Neural crest cell (in vitro differentiated cells): Measurements from ENCODE around the gene SAP30BP. TPM values are rescaled to one million over a fixed set of nuclear protein-coding genes. Genes with fewer than 3 reads are reported as not detected.

Experiments
- DNase-seq: peaks from one replicate; pipeline ENCODE4 v3.0.0; 2021; ENCODE audit warnings: low read depth, mixed read lengths, low spot score
- H3K27ac Mint-ChIP-seq: one replicate; pipeline ENCODE4 v1.8.0; 2021; ENCODE audit warnings: mild to moderate bottlenecking, mixed read lengths; ENCODE audit not compliant: unreplicated experiment
- H3K27me3 Mint-ChIP-seq: 2 replicates; pipeline ENCODE4 v1.8.0; 2021; ENCODE audit warnings: low read depth, mild to moderate bottlenecking, mixed read lengths
- H3K36me3 Mint-ChIP-seq: 2 replicates; pipeline ENCODE4 v1.8.0; 2021; ENCODE audit warnings: low read depth, mild to moderate bottlenecking, mixed read lengths
- H3K4me1 Mint-ChIP-seq: 2 replicates; pipeline ENCODE4 v1.8.0; 2021; ENCODE audit warnings: mixed read lengths
- H3K4me3 Mint-ChIP-seq: one replicate; pipeline ENCODE4 v1.8.0; 2021; ENCODE audit warnings: mild to moderate bottlenecking, mixed read lengths
- H3K9me3 Mint-ChIP-seq: 2 replicates; pipeline ENCODE4 v1.8.0; 2021; ENCODE audit warnings: mixed read lengths
- total RNA-seq: library from RNA; stranded (reverse); gene quantifications from 2 replicates; pipeline ENCODE4 v1.2.1, GENCODE V29; 2021
- TF ChIP-seq, protein P1 (sequence below): fragments of 200-600 bp; sonication (generic); conservative IDR thresholded peaks from 2 replicates; pipeline ENCODE4 v1.5.0; 2021; ENCODE audit warnings: antibody characterized with exemption, mild to moderate bottlenecking

SAP30BP gene
- total RNA-seq, 1 donor from 2014 or later, result 113 TPM

DNA sequence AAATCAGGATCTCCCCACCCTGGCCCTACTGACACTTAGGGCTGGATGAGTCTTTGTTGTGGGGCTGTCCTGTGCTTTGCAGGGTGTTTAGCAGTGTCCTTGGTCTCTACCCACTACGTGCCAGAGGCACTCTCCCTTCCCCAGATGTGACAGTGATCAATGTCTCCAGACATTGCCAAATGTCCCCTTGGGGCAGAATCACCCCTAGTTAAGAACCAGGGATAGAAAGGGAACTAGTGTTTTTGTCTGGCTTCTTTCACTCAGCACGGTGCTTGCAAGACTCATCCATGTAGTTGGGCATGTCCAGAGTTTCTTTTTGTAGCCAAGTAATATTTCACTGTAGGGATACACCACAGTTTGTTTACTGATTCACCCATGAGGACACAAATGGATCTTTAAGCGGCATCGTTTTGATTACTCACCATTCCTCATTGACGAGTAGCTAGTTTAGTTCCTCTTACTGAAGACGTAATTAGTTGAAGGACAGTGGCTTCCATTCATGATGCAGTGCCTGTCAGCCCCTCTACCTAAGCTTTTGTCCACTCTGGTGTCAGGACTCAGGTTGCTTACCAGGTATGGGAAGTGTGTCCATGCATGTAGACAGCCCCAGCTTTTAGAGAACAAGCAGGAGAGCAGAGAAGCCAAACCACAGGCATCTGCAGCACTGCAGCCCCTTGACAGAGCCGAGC is 28.1 kb downstream of the SAP30BP start:
- peaks cover 53% of the 10 kb centered on the region for H3K4me1 Mint-ChIP-seq
- DNase-seq, result no peak
- H3K4me3 Mint-ChIP-seq, result peak overlapping the region; percentile 9
- TF ChIP-seq, protein P1, sequence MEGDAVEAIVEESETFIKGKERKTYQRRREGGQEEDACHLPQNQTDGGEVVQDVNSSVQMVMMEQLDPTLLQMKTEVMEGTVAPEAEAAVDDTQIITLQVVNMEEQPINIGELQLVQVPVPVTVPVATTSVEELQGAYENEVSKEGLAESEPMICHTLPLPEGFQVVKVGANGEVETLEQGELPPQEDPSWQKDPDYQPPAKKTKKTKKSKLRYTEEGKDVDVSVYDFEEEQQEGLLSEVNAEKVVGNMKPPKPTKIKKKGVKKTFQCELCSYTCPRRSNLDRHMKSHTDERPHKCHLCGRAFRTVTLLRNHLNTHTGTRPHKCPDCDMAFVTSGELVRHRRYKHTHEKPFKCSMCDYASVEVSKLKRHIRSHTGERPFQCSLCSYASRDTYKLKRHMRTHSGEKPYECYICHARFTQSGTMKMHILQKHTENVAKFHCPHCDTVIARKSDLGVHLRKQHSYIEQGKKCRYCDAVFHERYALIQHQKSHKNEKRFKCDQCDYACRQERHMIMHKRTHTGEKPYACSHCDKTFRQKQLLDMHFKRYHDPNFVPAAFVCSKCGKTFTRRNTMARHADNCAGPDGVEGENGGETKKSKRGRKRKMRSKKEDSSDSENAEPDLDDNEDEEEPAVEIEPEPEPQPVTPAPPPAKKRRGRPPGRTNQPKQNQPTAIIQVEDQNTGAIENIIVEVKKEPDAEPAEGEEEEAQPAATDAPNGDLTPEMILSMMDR, result no peak
- H3K27me3 Mint-ChIP-seq, result no peaks in the 10 kb centered on the region
- H3K36me3 Mint-ChIP-seq, result peaks cover 8% of the 10 kb centered on the region
- no peak overlapping the region for H3K27ac Mint-ChIP-seq
- no peaks in the 10 kb centered on the region for H3K9me3 Mint-ChIP-seq

DNA sequence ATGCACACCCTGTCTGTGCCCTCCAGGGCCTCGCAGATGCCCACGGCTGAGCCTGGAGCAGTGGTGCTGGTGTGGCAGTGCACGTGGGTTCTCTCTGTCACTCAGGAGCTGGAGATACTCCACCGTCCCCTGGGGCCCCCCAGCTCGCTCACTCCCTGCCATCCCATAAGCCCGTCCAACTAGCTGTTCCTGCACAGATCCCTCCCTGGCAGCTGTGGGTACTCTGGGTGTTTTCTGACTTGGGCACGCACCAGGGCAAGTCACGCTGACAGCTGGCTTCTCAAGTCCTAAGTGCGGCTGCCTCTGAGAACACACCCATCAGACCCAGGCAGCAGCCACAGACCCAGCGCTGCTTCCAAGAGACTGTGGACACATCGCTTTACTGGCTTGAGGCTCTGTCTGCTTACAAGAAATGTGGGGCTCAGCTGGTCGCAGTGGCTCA is 28.7 kb downstream of the SAP30BP start:
- Mint-ChIP-seq H3K4me3 (no peak overlapping the region), H3K36me3 (peaks cover 11% of the 10 kb centered on the region), H3K27me3 (no peaks in the 10 kb centered on the region), H3K4me1 (peaks cover 53% of the 10 kb centered on the region), H3K9me3 (no peaks in the 10 kb centered on the region), H3K27ac (no peak overlapping the region)
- TF ChIP-seq, protein P1, result no peak
- DNase-seq, result no peak

DNA sequence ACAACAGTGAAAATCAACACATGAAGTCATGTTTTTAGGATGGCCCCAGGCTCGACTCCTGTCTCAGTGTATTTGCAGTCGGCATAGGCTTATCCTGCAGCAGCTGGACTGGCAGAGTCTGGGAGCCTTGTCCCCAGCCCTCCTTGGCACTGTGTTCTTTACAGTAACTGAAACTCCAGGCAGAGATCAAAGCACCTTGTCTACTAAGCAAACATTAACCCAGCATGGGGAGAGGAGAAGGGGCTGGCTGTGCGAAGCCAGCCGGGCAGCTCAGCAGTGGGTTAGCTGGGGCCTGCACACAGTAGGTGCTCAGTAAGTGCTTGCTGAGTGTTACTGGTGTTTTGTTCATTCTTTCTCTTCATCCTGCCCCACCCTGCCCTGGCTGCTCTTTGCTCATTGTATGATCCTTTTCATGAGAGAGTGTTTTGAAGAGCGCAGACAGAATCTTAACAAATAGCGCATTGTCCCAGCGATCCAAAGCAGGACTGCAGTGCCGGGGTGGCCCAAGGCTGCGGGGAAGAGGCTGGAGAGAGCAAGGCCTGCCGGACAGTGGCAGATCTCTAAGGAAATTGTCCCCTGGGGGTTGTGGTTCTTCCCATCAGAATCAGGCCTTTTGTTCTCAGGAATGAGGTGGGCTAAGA is 30.6 kb downstream of the SAP30BP start:
- Mint-ChIP-seq H3K4me1 (peaks cover 41% of the 10 kb centered on the region), H3K4me3 (peak overlapping the region; percentile 13), H3K27ac (peak overlapping the region; percentile 17), H3K27me3 (no peaks in the 10 kb centered on the region), H3K9me3 (no peaks in the 10 kb centered on the region), H3K36me3 (peaks cover 18% of the 10 kb centered on the region)
- peak; percentile 36 for DNase-seq
- TF ChIP-seq, protein P1, result no peak

DNA sequence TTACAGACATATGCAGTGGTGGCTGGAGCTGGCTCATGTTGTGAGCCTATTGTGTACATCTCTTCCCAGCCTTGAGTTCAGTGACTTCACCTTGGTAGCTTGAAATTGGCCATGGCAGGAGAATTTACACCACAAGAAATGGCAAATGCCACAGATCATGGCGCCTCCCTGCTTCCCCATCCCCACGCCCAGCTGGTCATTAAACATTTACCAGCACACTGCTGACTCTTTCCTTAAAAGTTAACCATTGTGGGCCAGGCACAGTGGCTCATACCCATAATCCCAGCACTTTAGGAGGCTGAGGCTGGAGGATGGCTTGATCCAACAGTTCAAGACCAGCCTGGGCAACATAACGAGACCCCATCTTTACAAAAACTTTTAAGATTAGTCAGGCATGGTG is 31.5 kb downstream of the SAP30BP start:
- Mint-ChIP-seq H3K27me3 (no peaks in the 10 kb centered on the region), H3K36me3 (peaks cover 18% of the 10 kb centered on the region), H3K27ac (peak overlapping the region; percentile 35), H3K4me1 (peaks cover 37% of the 10 kb centered on the region), H3K9me3 (no peaks in the 10 kb centered on the region), H3K4me3 (no peak overlapping the region)
- DNase-seq, result no peak
- TF ChIP-seq, protein P1, result no peak

DNA sequence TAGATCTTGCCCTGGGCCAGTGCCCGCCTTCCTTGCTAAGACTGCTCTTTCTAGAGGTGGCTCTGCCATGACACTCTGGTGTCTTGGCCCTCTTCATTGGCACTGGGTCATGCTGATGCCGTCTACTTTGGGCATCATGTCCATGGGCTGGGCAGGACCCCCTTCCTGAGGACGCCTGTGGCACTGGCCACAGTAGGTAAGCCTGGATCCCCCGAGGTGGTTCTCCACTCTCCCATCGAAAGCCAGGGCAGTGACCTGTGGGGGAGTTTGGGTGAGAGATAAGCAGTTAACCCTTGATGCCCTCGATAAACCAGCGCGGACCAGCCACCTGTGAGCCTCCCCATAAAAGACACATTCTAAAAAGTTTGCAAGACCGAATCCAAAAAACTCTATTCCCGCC is 34.1 kb downstream of the SAP30BP start:
- Mint-ChIP-seq H3K27me3 (no peaks in the 10 kb centered on the region), H3K36me3 (peaks cover 14% of the 10 kb centered on the region), H3K4me1 (peaks cover 18% of the 10 kb centered on the region), H3K27ac (no peak overlapping the region), H3K9me3 (no peaks in the 10 kb centered on the region), H3K4me3 (no peak overlapping the region)
- DNase-seq, result no peak
- TF ChIP-seq, protein P1, result no peak
